Suppressor macrophage treated with lipopolysaccharide for 1 hour (primary cell): Measurements from ENCODE around the gene FAF2.
"Not testable (repeated sequence)": the region's sequence is repeated elsewhere in the genome, so short reads cannot be mapped to it uniquely, and the experiment has no call there.

Experiments used
- DNase-seq, 3 donors: peaks; one replicate each; pipeline ENCODE4 v3.0.0-alpha.2; 2020 to 2022

FAF2 gene, protein sequence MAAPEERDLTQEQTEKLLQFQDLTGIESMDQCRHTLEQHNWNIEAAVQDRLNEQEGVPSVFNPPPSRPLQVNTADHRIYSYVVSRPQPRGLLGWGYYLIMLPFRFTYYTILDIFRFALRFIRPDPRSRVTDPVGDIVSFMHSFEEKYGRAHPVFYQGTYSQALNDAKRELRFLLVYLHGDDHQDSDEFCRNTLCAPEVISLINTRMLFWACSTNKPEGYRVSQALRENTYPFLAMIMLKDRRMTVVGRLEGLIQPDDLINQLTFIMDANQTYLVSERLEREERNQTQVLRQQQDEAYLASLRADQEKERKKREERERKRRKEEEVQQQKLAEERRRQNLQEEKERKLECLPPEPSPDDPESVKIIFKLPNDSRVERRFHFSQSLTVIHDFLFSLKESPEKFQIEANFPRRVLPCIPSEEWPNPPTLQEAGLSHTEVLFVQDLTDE

DNA sequence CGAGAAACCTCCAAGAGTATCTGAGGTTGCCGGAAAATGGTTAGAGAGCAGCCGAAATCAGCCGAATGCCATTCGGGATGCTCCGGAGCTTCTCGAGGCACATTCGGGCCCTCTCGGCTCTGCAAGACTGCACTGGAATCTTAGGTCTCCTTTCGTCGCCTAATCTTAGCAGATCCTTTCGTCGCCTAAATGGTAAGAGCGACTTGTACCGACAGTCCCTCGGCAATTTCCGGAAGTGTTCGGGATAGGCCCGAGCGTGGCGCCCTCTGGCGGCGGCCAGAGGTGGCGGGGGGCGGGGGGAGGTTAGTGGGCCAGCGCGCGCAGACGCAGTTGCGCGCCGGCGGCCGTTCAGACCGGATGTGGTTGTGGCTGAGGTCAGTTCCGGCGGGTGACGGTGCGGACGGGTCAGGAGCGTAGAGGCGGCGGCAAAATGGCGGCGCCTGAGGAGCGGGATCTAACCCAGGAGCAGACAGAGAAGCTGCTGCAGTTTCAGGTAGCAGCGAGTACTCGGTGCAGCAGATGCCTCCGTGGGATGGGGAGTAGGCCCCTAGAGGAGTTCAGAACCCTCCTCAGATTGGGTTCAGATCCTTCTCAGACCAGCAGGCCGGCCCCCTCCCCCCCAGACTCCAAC, at the start of gene FAF2:
Gene FAF2 (plus strand): TSS at position 408 of the 631 bp plus-strand sequence. CDS start 23 bp downstream, at position 431.
- peak; percentile 96 to 98 (median 98) for DNase-seq

DNA sequence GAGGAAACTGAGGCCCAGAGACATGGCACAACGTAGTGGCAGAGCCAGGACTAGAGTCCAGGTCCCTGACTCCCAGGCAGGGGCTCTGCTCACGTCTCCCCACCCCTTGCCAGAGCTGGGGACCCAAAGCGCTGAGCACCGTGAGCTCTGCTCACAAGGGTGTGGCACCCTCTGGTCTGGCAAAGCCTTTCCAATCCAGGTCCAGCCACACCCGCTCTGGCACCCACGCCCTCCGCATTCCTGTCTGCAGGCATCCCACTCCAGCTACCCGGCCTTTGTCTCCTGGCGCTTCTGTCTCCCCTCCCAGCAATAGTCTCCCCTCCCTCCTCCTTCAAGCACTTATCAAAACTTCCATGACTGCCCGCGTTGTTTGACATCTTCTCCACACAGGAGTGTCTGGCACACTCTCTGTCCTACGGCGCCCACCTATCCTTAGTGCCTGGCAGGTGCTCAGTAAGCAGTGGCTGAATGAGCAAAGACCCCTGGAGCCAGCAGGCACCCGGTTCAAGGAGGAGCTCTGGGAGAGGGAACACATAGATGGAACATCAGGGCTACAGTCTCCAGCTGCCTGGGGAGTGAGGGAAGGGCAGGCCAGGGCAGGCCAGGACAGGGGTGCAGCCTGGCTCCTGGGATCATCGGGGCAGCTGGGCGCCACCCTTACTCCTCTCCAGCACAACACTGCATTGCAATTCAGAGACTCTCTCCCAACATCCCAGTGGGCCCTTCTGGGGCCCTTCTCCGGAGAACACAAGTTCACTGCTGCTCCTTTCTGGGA, 47.6 kb upstream of the FAF2 start:
- no peak for DNase-seq

DNA sequence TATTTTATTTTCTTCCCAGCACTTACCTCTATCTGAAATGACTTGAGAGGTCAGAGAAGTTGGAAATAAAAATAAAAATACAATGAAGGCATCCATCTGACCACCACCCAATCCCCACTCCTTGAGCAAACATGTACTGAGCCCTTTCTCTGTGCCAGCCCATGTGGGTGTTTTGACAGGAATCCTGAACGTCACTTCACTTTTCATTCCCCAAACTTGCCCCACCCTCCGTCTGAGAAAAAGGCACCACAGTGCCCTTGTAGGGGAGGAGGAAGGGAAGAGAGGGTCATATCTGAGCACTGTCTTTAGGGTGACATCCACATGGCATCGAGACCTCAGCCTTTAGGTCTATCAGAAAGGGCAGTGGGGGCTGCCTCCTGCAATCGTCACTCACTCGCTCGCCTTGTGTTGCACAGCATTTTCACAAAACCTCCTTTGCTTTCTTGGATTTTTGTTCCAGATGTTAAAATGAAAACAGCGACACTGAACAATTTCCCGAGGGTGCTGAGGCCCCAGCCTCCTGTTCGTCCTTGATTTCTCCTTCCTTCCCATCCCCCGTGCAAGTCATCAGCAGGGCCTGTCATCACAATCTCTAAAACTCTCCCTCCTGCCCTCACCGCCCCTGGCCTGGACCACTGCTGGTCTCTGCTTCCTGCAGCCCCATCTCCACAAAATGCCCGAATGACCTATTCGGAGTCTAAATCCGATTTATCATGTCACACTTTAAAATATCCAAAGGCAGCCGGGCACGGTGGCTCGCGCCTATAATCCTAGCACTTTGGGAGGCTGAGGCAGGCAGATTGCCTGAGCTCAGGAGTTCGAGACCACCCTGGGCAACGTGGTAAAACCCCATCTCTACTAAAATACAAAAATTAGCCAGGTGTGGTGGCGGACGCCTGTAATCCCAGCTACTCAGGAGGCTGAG, 46.6 kb upstream of the FAF2 start:
- DNase-seq: no peak

DNA sequence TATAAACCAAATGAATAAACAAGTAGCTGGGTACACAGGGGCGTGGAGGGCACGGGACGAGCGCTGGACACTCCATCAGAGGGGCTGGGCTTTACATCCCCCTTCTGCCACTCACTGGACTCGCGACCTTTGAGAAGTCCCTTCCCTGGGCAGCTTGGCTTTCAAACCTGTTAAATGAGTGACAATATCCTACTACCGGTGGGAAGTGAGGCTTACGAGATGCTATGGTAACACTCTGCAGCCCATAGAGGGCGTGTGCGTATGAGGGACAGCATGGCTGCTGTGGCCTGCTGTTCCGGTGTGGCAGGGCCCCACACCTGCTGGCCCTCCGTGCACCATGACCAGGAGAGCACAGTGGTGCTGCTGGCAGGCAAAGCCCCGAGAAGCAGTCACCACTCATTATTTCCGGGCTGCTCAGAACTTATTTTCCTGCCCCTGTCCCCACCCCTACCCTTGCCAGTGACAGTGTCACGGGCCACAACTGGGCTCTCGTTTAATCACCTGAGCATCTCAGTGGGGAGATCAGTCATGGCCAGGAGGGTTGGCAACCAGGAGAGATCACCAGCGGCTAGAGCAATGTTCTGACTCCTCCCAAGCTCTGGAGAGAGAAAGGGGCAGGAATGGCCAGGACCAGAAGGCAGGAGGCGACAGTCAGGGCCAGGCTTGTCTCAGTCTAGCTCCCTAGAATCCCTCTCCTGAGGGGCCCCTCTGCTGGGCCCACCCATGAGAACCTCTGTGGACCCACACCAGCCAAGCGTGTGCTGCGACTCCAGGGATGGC, 42.3 kb upstream of the FAF2 start:
- no peak for DNase-seq

DNA sequence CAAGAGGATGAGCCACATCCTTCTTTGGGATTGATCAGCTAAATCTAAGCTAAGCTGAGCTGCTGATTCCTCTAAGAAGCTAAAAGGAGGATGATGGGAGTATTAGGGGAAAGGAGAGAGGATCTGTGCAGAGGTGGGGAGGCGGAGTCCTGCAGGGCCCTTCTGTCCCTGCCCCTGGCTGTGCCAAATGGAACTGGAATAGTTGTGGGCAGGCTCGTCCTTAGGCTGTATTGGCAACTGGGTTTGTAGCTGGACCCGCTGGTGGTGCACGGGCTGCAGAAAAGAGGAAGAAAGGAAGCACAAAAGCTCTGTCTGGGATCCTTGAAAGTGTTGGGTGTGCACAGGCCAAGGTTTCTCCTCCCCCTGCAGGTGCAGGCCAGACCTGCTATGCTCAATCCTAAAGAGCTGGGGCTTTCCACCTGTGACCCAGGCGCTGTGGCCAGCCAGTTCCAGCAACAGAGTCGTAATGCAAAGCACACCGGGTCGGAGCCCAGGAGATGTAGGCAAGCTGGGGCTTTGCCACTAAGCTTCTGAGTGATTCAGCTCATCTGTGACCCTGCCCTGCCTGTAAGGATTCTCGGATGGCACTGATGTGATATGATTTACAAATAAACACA, 41.6 kb upstream of the FAF2 start:
- DNase-seq: no peak

DNA sequence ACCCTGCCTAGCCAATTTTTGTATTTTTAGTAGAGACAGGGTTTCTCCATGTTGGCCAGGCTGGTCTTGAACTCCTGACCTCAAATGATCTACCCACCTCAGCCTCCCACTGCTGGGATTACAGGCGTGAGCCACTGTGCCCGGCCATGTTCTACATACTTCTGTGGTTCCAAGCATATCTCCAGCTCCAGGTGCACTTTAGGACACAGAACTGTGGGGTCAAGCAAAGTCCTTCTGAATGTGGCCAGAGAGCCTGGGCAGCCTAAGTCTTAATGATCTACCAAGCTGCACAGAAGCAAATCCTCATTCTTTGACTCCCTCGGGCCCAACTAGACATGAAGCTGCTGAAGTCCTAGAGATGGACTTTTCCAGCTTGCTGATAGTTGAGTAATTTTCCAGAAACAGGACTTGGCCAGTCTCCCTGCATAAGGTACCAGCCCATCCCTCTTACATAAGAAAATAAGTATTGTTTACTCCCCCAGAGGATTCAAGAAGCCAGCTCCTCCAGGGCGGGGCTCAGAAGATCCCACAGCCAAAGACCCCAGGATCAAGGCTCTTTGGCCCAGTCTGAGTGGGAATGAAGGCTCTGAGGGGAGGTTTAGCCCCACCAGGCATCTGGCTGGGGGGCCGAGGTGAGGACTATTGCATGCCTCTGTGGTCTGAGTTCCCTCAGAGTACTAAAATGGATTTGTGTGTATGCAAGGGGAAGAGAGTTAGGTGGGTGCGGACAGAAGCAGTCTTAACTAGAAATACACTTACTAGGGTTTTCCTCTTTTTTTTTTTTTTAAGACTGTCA, 40.5 kb upstream of the FAF2 start:
- no peak for DNase-seq

DNA sequence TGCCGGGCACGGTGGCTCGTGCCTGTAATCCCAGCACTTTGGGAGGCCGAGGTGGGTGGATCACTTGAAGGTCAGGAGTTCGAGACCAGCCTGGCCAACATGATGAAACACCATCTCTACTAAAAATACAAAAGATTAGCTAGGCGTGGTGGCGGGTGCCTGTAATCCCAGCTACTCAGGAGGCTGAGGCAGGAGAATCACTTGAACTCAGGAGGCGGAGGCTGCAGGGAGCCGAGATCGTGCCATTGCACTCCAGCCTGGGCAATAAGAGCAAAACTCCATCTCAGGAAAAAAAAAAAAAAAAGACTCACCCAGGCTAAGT, 40.0 kb upstream of the FAF2 start:
- not testable (repeated sequence) for DNase-seq

DNA sequence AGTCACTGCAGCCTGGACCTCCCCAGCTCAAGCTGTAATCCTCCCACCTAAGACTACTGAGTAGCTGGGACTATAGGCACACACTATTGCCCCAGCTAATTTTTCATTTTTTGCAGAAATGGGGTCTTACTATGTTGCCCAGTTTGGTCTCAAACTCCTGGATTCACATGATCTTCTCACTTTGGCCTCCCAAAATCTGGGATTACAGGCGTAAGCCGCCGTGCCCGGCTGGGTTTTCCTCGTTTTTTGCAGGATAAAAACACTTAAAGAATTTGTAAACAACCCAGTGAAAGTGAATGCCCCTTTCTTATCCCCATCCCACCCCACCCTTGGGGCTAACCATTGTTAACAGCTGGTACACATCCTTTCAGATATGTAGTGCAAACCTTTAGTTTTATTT, 39.6 kb upstream of the FAF2 start:
- DNase-seq: no peak

DNA sequence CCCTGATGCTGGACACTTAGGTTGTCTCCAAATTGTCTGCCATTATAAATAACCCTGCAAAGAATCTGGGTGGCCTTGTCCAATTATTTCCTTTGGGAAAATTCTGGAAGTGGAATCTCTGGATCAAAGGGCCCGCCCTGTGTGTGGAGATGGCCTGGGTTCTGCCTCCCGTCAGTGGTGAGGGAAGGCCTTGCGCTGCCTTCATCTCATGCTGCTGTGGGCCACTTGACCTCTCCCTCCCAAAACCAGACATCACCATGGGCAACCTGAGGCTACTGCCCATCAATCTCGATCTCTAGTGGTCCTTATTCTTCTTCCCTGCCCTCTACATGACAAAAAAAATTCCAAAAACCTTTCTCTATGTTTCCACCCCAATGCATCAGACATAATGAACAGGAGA, 38.4 kb upstream of the FAF2 start:
- DNase-seq: no peak

DNA sequence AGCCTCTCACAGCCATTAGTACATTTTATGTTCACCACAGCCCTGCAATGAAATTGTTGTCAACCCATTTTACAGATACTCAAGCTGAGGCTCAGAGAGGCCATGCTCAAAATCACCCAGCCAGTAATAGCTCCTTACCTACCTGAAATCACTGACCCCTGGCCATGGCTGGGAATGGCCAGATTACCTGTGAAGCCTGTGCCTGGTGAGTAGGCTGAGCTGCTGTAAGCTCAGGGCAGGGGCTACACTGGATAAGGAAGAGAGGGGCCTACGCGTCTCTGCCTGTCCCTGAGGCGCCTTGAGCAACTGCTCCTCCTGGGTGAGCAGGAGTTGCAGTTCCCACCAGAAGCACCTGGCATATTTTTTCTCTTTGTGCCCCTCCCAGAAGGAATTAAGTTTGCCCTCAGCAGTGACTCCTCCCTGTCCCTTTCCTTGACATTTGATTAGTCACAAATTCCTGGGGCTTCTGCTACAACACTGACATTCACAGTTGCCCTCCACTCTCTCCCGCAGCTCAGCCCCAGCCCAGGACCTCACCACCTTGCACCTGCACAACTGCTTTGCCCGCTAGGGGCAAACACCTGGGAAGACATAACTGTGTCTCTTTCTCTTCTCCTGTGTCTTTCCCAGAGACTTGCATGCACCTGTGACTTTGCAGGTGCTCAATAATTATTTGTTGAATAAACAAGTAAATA, 37.6 kb upstream of the FAF2 start:
- no peak for DNase-seq

DNA sequence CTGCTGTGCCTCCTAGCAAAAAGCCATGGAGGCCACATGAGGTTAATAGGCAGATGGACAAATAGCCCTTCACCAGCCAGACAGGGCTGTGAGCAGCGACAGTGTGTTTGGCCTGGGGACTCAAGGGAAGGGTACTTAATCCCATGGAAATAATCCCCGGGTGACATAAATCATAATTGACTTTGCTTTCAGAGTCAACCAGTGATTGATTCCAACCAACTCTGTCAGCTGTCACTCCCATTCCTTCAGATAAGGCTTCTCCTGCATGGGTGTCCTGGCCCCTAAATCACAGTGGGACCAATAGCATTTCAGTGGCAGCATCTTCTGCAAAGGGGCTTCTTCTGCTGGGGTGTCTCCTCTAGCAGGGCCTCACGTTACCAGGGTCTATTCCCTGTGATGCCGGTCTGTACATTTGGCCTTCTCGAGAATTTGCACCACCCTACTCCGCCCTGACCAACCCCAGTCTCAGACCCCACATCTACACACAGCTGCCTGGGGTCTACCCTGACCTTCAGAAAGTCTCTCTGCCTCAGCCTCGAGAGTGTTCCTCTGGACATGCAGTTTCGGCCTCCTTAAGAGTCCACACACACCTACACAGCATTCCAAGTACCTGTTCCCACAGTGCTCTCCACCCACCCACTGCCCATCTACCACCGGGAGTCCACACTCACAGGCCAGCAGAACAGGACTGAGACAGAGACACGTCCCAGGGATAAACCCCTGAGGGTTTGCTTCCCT, 35.5 kb upstream of the FAF2 start:
- no peak for DNase-seq

DNA sequence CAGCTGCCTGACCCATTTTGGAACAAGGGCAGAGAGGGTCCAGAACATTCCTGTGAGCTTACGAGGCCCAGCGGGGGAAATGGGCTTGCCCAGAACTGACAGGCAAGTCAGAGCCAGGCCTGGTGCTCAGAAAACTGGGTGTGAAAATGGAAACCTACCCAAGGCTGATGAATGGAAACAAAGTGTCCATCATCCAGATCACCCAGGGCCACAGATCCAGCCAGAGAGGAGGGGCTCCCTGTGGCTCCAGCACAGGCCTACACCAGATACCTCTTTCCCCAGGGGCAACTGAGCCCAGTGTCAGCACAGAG, 35.0 kb upstream of the FAF2 start:
- DNase-seq: no peak

DNA sequence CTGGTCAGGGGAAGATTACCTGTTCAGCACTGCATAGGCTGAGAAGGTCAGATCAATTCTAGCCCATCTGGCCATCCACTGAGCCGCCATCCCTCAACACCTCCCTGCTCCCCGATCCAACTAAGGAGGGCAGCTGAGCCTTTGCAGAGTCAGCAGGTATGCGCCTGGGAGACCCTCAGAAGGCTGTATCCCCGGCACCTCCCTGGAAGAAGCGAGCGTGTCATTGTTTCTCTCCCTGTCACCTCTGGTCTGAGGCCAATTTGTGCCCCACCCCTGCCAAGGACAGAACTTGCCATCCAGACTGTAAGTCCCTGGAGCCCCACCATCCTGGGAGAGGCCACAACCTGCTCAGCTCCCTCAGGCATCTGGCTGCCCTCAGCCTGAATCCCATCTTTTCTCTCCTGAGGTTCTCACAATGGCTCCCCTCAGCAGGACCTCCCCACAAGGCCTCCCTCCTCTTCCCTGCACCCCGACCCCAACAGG, 34.4 kb upstream of the FAF2 start:
- no peak for DNase-seq

DNA sequence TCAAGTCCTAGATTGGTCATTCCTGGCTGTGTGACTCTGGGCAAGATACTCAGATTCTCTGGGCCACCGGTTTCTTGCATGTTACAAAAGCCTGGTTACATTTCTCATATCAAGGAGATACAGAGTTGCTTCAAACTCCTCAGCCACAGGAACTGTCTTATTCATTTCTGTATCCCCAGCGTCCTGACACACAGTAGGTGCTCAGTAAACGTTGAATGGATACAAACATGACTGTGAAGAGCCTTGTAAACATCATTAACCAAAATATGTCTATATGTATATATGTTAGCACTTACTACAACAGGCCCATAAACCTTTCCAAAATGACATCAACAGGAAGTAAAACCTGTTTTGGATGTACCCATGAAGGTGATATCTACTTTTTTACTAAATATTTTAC, 33.5 kb upstream of the FAF2 start:
- DNase-seq: no peak

DNA sequence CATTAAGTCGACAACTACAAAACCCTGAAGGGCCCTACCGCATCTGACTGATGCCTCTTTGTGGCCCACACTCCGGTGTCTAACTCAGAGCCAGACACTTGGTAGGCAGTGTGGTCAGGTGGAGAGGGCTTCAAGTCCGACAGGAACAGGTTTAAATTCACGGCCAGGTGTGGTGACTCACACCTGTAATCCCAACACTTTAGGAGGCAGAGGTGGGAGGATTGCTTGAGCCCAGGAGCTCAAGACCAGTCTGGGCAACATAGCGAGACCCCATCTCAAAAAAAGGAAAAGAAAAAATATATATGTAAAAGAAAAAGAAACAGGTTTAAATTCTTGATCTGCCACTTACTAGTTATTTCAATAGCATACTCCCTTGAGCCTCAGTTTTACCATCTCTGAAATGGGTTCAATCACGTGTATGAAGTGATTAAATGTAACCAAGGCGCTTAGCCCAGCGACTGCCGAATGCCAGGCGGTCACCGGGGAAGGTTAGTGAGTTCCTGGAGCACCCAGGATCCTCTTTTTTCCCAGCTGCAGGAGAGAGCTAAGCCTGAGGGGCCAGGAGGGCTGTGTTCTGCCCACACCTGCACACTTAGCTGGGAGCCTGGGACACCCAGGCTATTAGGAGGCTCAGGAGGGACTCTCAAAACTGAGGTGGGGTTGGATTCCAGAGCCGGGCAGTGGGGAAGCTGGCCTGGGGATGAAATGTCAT, 32.8 kb upstream of the FAF2 start:
- peak in 2 of 3 donors; percentile 18 to 31 for DNase-seq

DNA sequence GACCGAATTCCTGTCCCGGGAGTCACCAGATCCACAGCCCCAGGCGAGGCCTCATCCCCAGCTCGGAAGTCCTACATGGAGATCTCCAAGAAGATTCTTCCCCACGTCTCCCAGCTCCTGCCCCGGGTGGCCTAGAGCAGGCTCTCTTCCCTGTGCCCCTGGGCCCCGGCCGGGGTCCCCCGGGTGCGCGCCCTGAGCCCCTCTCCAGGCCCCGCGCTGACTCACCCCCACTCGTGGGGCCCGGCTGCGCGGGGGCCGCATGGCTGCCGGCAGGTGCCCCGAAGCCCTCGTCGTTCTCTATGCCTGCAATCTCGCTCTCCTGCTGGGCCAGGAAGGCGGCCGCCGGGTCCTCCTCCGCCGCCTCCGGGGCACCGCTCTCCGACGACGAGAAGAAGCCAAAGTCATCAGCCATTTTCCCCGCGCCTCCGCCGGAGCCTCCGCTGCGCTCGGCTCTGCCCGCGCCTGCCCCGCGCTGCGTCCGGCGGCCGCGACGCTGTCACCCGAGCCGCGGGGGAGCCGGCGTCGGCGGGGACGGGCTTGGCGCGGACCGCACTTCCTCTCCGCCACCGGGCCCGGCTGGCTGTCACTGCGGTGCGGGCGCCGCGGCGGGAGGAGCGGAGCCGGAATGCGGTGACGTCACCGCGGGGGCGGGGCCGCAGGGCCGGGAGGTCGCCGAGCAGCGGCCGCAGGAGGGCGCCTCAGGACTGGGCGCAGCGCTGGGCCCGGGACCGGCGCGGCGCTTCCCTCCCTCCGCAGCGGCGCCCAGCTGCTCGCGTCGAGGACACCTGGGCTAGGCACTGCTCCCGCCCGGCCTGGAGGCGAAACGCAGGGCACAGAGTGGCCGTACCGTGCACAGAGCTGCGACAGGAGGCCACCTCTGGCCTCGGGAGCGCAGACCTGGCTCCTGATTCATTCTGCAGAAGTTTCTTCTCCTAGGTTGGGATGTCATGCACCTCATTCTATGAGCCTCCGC, 31.9 kb upstream of the FAF2 start, which contains the start of gene CLTB:
Gene CLTB (minus strand): TSS at position 588 of the 973 bp plus-strand sequence. CDS start 176 bp downstream, at position 412.
- DNase-seq: peak; percentile 91 to 99 (median 97)

DNA sequence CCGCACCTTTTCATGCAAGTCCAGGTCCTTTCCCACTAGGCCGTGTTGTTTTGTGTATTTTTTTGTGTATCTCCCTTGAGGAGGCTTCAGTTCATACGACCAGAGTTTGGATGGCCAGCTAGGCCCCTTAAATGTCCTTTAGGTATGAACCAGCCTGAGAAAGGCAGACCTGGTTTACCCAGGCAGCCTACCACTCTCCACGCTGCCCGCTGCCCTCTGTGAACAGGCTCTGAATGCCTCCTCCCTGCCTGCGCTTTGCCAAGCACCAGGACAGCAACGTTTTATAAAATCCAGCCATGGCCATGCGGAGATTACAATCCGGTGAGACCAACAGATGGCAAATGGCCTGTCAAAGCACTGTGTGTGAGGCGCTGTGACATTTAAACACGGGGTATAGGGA, 31.2 kb upstream of the FAF2 start:
- DNase-seq: no peak
